GM18511 (cell line): ENCODE results near the gene DBI.
"Not testable (repeated sequence)": the region's sequence is repeated elsewhere in the genome, so short reads cannot be mapped to it uniquely, and the experiment has no call there.

ENCODE experiments used
- ATAC-seq: cut with Tn5 transposase; IDR thresholded peaks from one replicate; pipeline ENCODE4 v1.9.1; 2021; ENCODE audit warnings: mild to moderate bottlenecking, moderate library complexity; ENCODE audit not compliant: unreplicated experiment

DBI gene

GRCh38 chr2:119393971-119394748 lies 27.4 kb downstream of the DBI start:
- ATAC-seq, result no peak

GRCh38 chr2:119397196-119397595 lies 30.4 kb downstream of the DBI start:
- ATAC-seq, result no peak

- no peak for ATAC-seq
Observed at GRCh38 chr2:119402106-119402505, 35.3 kb downstream of the DBI start.

DNA sequence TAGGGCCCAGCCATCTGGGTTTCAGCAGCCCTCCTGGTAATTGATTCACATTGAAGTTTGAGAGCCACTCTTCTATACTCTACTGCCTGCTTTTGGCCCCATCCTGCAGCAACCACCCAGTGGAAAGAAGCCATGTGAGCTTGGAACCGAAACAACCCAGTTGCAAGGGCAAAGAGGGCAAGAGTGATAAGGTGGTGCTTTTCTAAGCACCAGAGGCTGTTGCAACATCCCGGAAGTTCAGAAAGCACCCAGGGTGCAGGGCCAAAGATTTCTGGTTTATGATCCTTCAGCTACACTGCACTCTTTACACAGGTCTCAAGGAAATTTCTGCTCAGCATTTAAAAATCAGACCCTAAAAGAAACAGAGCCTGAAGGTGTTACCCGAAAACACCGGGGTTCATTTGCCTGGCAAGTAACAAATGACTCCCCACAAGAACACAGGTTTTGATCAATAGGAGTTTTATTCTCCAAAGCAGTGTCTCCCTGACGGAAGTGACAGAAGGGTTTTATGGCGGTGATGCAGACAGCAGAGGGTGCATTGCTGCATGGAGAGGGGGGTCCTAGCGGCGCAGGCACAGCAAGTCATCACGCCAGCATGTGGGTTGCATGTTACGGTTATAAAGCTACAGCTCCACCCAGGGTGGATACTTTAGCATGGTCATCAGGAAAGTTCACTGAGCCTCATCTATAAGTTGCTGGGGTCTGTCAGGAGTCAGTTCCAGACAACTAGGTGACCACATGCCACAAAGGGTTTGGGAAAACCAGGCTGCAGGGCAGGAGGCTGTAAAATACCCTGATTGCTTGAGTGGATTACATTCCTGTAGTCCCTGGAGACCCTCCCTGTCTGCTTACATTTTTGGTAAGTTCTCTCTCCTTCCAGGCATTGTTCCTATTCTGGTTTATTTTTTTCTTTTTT lies 36.1 kb downstream of the DBI start:
- no peak for ATAC-seq

- ATAC-seq, result not testable (repeated sequence)
Observed at GRCh38 chr2:119403618-119404017, 36.8 kb downstream of the DBI start.

DNA sequence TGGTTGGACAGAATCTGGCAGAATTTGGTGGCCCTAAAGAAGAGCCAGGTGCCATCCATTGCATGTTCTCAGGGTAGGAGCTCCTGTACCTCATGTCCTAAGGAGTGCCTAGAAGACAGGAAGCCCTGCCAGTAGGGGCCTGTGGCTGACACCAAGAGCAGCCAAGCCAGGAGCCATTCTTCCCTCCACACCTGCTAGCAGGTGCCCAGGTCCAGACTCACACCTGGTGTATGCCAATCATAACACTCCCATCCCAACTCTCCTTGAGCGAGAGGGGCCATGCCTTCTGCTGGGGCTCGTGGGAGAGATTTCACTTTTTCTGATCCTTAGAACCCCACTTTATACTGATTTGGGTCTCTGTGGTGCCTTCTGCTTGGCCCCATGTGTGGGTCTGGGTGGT lies 38.4 kb downstream of the DBI start:
- no peak for ATAC-seq

- peak; percentile 68 for ATAC-seq
Observed at GRCh38 chr2:119407430-119408220, 40.8 kb downstream of the DBI start.

DNA sequence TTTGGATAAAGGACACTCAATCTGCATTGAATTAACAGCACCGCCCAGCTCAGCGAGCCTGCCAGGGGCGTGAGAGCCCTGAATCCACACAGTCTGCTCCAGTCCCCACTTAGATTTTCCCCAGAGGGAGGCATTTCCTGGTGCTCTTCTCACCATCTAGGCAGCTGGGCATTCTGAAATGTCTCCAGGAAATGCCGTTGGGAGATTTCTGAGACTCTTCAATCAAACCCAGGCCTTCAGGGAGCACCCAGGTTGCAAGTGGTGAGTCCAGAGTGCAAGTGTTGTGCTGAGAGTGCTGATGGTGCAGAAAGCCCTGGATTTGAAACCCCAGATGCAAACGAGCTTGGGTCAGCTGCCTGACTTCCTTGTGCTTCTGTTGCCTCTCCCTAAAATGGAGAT lies 41.4 kb downstream of the DBI start:
- no peak for ATAC-seq

DNA sequence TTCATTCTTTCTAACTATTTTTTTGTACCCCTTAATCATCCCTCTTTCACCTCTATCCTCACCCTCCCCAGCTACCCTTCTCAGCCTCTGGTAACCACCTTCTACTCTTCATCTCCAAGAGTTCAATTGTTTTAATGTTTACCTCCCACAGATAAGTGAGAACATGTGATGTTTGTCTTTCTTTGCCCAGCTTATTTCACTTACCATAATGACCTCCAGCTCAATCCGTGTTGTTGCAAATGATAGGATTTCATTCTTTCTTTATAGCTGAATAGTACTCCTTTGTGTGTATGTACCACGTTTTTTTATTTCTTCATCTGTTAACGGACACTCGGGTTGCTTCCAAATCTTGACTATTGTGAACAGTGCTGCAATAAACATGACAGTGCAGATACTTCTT lies 42.7 kb downstream of the DBI start:
- ATAC-seq, result no peak

GRCh38 chr2:119414894-119415293 lies 48.1 kb downstream of the DBI start:
- no peak for ATAC-seq

GRCh38 chr2:119415630-119416029 lies 48.9 kb downstream of the DBI start:
- no peak for ATAC-seq

GRCh38 chr2:119416299-119416923 lies 49.6 kb downstream of the DBI start:
- peak; percentile 56 for ATAC-seq

DNA sequence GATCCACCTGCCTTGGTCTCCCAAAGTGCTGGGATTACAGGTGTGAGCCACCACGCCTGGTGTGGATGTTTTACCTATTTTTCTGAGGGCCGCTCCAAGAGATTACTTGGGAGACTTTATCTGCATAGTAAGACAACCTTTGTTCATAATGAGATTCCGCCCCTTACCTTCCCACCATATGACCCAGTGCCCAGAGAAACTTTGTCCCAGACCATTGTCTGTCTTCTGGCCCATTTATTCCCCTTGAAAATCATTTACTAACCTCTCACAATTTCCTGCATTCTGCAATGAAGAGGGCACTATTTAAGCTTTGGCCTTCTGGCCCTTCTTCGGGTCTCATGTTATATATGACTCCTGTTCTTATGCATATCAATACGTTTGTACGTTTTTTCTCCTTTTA lies 51.1 kb downstream of the DBI start:
- ATAC-seq, result no peak

DNA sequence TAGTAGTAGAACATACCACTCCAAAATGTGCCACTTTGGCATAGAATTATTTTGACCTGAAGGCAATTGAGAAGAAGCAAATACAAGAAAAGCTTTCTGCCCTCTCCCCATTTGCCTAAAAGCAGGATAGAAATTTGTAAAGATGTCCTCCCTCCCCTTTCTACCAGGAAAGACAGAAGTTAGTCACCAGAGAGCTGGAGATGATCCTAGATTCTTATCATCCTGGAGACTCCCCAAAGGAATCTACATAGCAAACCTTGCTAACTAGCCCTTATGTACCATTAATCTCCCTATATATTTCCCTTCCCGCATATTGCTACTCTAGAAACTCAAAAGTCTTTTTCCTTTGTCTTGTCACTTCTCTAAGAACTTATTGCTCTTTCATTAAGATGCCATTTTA lies 52.3 kb downstream of the DBI start:
- no peak for ATAC-seq

DNA sequence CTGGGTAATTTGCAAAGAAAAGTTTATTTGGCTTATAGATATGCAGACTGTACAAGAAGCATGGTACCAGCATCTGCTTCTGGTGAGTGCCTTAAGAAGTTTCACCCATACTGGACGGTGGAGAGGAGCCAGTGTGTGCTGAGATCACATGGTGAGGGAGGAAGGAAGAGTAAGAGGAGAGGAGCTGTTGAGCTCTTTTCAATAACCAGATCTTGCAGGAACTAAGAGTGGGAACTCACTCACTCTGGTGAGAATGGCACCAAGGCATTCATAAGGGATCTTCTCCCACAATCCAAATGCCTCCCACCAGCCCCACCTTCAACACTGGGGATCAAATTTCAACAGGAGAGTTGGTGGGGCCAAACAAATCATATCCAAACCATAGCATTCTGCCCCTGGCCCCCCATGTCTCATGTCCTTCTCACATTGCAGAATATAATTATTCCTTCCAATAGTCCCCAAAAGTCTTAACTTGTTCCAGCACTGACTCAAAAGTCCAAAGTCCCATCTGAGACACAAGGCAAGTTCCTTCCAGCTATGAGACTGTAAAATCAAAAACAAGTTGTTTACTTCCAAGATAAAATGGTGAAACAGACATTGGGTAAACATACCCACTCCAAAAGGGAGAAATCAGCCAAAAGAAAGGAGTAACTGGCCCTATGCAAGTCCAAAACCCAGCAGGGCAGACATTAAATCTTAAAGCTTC lies 53.2 kb downstream of the DBI start:
- ATAC-seq, result no peak

GRCh38 chr2:119421304-119421703 lies 54.5 kb downstream of the DBI start:
- ATAC-seq, result no peak

GRCh38 chr2:119421741-119422140 lies 55.0 kb downstream of the DBI start:
- no peak for ATAC-seq
